Measurements from ENCODE around the gene AGAP6.
"Not testable (repeated sequence)": the region's sequence is repeated elsewhere in the genome, so short reads cannot be mapped to it uniquely, and the experiment has no call there.

Gene AGAP6

GRCh38 chr10:50027195-50027594, 39.0 kb downstream of the AGAP6 start:
- DNase-seq, result no peak

GRCh38 chr10:50033481-50033880, 45.3 kb downstream of the AGAP6 start:
- no peak for DNase-seq

- not testable (repeated sequence) for DNase-seq
These were observed 47.1 kb downstream of the AGAP6 start for GRCh38 chr10:50035337-50035736.

- no peak for DNase-seq
These were observed 56.9 kb downstream of the AGAP6 start for GRCh38 chr10:50044941-50045664.

- DNase-seq, result not testable (repeated sequence)
These were observed 58.3 kb downstream of the AGAP6 start for GRCh38 chr10:50046457-50046856.

- DNase-seq, result not testable (repeated sequence)
These were observed 59.4 kb downstream of the AGAP6 start for GRCh38 chr10:50047594-50047993.

- DNase-seq, result not testable (repeated sequence)
These were observed 63.9 kb downstream of the AGAP6 start for GRCh38 chr10:50051995-50052660.

- not testable (repeated sequence) for DNase-seq
These were observed 64.7 kb downstream of the AGAP6 start for GRCh38 chr10:50052778-50053376.

GRCh38 chr10:50055494-50056292, 67.5 kb downstream of the AGAP6 start:
- DNase-seq, result not testable (repeated sequence)

GRCh38 chr10:50056654-50057053, 68.4 kb downstream of the AGAP6 start:
- not testable (repeated sequence) for DNase-seq

GRCh38 chr10:50058727-50059126, 70.5 kb downstream of the AGAP6 start:
- DNase-seq, result not testable (repeated sequence)

GRCh38 chr10:50059946-50060345, 71.7 kb downstream of the AGAP6 start:
- not testable (repeated sequence) for DNase-seq

Measured in NCI-H524 treated with DMSO at 0.1 percent for 48 hours (cell line).